GM12875 (cell line): Measurements from ENCODE around the gene RELL2.

Source experiments
- H3K4me3 ChIP-seq: one replicate; pipeline ENCODE4 v1.5.1; 2011; ENCODE audit warnings: low read depth, low read length, control low read depth
- CTCF ChIP-seq: IDR thresholded peaks from 2 replicates; pipeline ENCODE4 v1.5.1; 2011; ENCODE audit warnings: low read depth, mild to moderate bottlenecking, control low read depth, inconsistent platforms, low read length, moderate library complexity, borderline replicate concordance; ENCODE audit not compliant: insufficient read depth

RELL2 gene

GRCh38 chr5:141656396-141656795, 19.6 kb downstream of the RELL2 start:
- no peak for TF ChIP-seq CTCF
- H3K4me3 ChIP-seq: no peak overlapping the region

DNA sequence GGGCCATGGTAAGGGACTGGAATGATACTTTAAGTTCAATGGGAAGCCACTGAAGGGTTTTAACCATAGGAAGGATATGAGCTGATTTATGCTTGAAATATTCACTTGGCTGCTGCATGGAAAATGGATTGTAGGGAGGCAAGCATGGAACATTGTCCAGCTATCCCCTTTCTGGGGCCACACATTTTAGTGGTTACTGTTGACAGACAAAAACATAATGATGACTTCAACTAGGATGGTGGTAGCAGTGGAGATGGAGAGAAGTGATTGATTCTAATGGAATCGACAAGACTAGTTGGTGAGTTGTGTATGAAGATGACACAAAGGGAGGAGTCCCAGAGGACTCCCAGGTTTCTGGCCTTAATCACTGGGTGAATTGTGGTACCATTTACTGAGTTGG, 20.6 kb downstream of the RELL2 start:
- no peak for TF ChIP-seq CTCF
- no peak overlapping the region for H3K4me3 ChIP-seq

DNA sequence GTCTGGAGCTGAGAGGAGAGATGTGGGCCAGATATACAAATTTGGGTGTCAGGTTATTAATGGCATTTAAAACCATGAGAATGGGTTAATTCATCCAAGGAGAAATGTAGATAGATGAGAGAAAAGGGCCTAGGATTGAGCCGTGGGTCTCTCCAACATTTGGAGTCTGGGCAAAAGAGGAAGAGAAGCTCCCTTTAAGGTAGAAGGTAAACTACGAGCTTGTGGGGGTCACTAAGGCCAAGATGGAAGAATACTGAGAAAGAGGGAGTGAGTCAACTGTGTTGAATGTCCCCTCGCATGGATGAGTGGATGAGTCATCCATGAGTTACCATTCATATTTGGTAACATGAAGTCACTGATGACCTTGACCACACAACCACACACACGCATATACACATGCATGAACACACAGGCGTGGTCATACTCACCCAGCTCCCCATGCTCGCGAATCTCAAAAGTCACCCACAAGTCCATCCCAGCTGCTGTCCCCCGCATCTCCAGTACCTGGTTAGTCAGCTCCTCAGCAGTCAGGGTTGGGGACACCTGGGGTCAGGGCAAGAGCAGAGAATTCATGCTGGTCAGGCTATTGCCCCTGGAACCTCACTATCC, 21.2 kb downstream of the RELL2 start:
- no peak for TF ChIP-seq CTCF

GRCh38 chr5:141662028-141662427, 25.2 kb downstream of the RELL2 start:
- no peak for TF ChIP-seq CTCF
- no peak overlapping the region for H3K4me3 ChIP-seq

More for the DNA sequence above, 21.2 kb downstream of the RELL2 start:
- H3K4me3 ChIP-seq: no peak overlapping the region

DNA sequence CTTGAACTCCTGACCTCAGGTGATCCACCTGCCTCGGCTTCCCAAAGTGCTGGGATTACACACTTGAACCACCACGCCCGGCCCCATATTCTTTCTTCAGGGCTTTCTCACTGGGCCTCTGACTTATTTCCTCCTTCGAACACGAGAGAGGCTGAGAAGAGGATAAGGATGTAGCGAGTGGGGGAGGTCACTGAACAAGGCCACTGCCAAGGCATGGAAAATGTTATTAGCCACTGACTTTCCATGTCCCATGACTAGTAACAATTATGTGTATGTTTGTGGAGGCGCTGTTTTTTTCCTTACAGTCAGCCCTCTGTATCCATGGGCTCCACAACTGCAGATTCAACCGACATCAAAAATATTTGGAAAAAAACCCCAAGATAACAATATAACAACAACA, 26.7 kb downstream of the RELL2 start:
- no peak for TF ChIP-seq CTCF
- no peak overlapping the region for H3K4me3 ChIP-seq

- peak; percentile 87 for TF ChIP-seq CTCF
Observed at GRCh38 chr5:141664733-141665461, 28.1 kb downstream of the RELL2 start.

More at GRCh38 chr5:141664733-141665461, 28.1 kb downstream of the RELL2 start:
- H3K4me3 ChIP-seq: no peak overlapping the region
